HepG2 (cell line): Measurements from ENCODE around the gene HOXA9. TPM values are rescaled to one million over a fixed set of nuclear protein-coding genes. Genes with fewer than 3 reads are reported as not detected.
A peak's percentile ranks its signal among the peaks of the same experiment; 100 is the strongest.

Source experiments
- ATAC-seq: fragments of 200-7000 bp; cut with Tn5 transposase; 3 replicates; pipeline ENCODE4 v1.9.1; 2020; ENCODE audit warnings: mild to moderate bottlenecking, moderate library complexity
- BruUV-seq: library from RNA; stranded (reverse); fragments of 400-500 nt; replicated peaks from 2 replicates; lab custom pipeline; 2021; lab: Mats Ljungman, UMichigan
- CTCF ChIA-PET: fragments of 300-600 bp; formaldehyde crosslinking; extraction: SDS; loops from one replicate; lab custom pipeline; 2021; ENCODE audit warnings: low total read pairs, inconsistent platforms, low intra/inter-chr PET ratio; lab: Yijun Ruan, JAX
- POLR2A ChIA-PET: fragments of 350-600 bp; sonication (Branson Sonifier 250); formaldehyde crosslinking; loops from one replicate; lab custom pipeline; 2020; ENCODE audit warnings: antibody characterized with exemption, inconsistent platforms; lab: Yijun Ruan, JAX
- DNase-seq: peaks from one replicate; pipeline ENCODE4 v3.0.0-alpha.2; 2015; ENCODE audit warnings: low spot score
- FAIRE-seq: peaks from 3 replicates; lab custom pipeline; 2011; peaks lifted over from hg19 to GRCh38; lab: Jason Lieb, UNC
- H2AFZ ChIP-seq: one replicate; pipeline ENCODE4 v1.6.1; 2011; ENCODE audit warnings: low read length, inconsistent platforms
- H3K27ac ChIP-seq: fragments of 300-600 bp; 3 replicates; pipeline ENCODE4 v1.8.0; 2011; ENCODE audit warnings: mixed run types, mild to moderate bottlenecking, mixed read lengths, low read length, inconsistent platforms; ENCODE audit not compliant: insufficient read depth; ENCODE audit errors: extremely low read length
- H3K27me3 ChIP-seq, 2 experiments: fragments of 200-600 bp in 1 of 2; 2 replicates in 1 of 2; 3 replicates in 1 of 2; pipeline versions ENCODE4 v1.6.0 to v1.8.0; 2011; ENCODE audit warnings: low read length in 2 of 2, mild to moderate bottlenecking in 2 of 2, moderate library complexity in 2 of 2, inconsistent platforms in 1 of 2; ENCODE audit not compliant: insufficient read depth in 2 of 2, control insufficient read depth in 1 of 2
- H3K36me3 ChIP-seq, 2 experiments: fragments of 200-600 bp in 1 of 2; replicated peaks in 1 of 2; 2 replicates in 1 of 2; 3 replicates in 1 of 2; pipeline versions ENCODE4 v1.5.1 to v1.8.0; 2011; ENCODE audit warnings: low read length in 2 of 2, inconsistent platforms in 1 of 2; ENCODE audit not compliant: insufficient read depth in 2 of 2, control insufficient read depth in 1 of 2
- H3K4me1 ChIP-seq: 2 replicates; pipeline ENCODE4 v1.5.1; 2012; ENCODE audit warnings: low read length, inconsistent platforms; ENCODE audit not compliant: insufficient read depth
- H3K4me2 ChIP-seq: 2 replicates; pipeline ENCODE4 v1.6.0; 2011; ENCODE audit warnings: low read depth, low read length, inconsistent platforms
- H3K4me3 ChIP-seq, 3 experiments: fragments of 200-600 bp in 1 of 3; sonication (generic), shearing (Covaris generic) in 1 of 3; replicated peaks in 1 of 3; 2 replicates each; pipeline ENCODE4 v1.5.1; 2011 to 2016; ENCODE audit warnings: low read length in 3 of 3, inconsistent platforms in 2 of 3, low read depth in 2 of 3, mild to moderate bottlenecking in 2 of 3, control low read depth in 1 of 3, mixed read lengths in 1 of 3; ENCODE audit not compliant: insufficient read depth in 1 of 3
- H3K79me2 ChIP-seq: one replicate; pipeline ENCODE4 v1.6.1; 2011; ENCODE audit warnings: low read length, inconsistent platforms; ENCODE audit not compliant: insufficient read depth
- H3K9ac ChIP-seq: 2 replicates; pipeline ENCODE4 v1.6.0; 2011; ENCODE audit warnings: mild to moderate bottlenecking, low read depth, low read length, inconsistent platforms; ENCODE audit not compliant: insufficient read depth
- H3K9me3 ChIP-seq: 2 replicates; pipeline ENCODE4 v1.5.1; 2012; ENCODE audit warnings: mild to moderate bottlenecking, low read length
- H4K20me1 ChIP-seq: 2 replicates; pipeline ENCODE4 v1.6.0; 2011; ENCODE audit warnings: inconsistent platforms, mild to moderate bottlenecking, low read length, moderate library complexity; ENCODE audit not compliant: insufficient read depth
- HNRNPLL ChIP-seq: fragments of 200-400 bp; formaldehyde crosslinking; IDR thresholded peaks from 2 replicates; pipeline ENCODE4 v1.6.1; 2017; ENCODE audit warnings: mild to moderate bottlenecking, low read depth, low read length; ENCODE audit not compliant: poor library complexity, severe bottlenecking
- MIER2 ChIP-seq: IDR thresholded peaks from 2 replicates; pipeline ENCODE4 v1.6.1; 2016; ENCODE audit warnings: missing biosample characterization, missing genetic modification reagents
- ZMAT3 ChIP-seq: sonication (generic); formaldehyde crosslinking; conservative IDR thresholded peaks from 2 replicates; pipeline ENCODE4 v1.7.0; 2021; ENCODE audit warnings: missing genetic modification reagents
- ZNF615 ChIP-seq: sonication (generic); formaldehyde crosslinking; IDR thresholded peaks from 2 replicates; pipeline ENCODE4 v1.5.0; 2020; ENCODE audit warnings: mild to moderate bottlenecking, missing genetic modification reagents, borderline replicate concordance
- ZNF800 ChIP-seq: sonication (generic); formaldehyde crosslinking; IDR thresholded peaks from 2 replicates; pipeline ENCODE4 v1.4.0; 2020; ENCODE audit warnings: missing genetic modification reagents
- WGBS: methylation state at CpG from one replicate; pipeline ENCODE4 v1.1.6; 2017; ENCODE audit warnings: low lambda C conversion rate; 5-methylcytosine and 5-hydroxymethylcytosine counted together
- in situ Hi-C: cut with HindIII; loops from 2 replicates; pipeline ENCODE4 v1.10.0; 2017; ENCODE audit warnings: low pct_unique_long_range_greater_than_20kb; ENCODE audit not compliant: extremely low pct_ligation_motif_present
- intact Hi-C: fragments of 100-400 bp; cut with micrococcal nuclease; formaldehyde crosslinking; loops from one replicate; pipeline ENCODE4 v1.10.0; 2022; ENCODE audit not compliant: unreplicated experiment
- polyA plus RNA-seq, 8 experiments: library from polyadenylated mRNA; depleted of rRNA in 3 of 8; stranded (reverse) in 7 of 8; unstranded in 1 of 8; fragments of >200 nt; fragmentation: Illumina TruSeq in 4 of 8; extraction: Trizol in 4 of 8; gene quantifications; 2 replicates each; pipeline versions ENCODE4 v1.2.1 to v1.2.3, GENCODE V29; 2011 to 2016; ENCODE audit warnings: low read depth in 4 of 8, missing spikeins in 1 of 8, mixed read lengths in 1 of 8; ENCODE audit not compliant: insufficient read depth in 1 of 8
- total RNA-seq, 5 experiments: library from RNA; depleted of rRNA; stranded (reverse); fragments of >200 nt; fragmentation: Illumina TruSeq; extraction: Trizol; gene quantifications; 2 replicates each; pipeline ENCODE4 v1.2.3, GENCODE V29; 2016; ENCODE audit warnings: low read depth in 1 of 5
- TF ChIP-seq, protein P1 (sequence below): IDR thresholded peaks from 2 replicates; pipeline ENCODE4 v1.6.1; 2018; ENCODE audit warnings: missing genetic modification reagents
- TF ChIP-seq, protein P2 (sequence below), 2 experiments: fragments of 450-650 bp in 1 of 2; sonication (generic) in 1 of 2; formaldehyde crosslinking in 1 of 2; IDR thresholded peaks; 2 replicates each; pipeline versions ENCODE4 v1.6.1 to v1.8.0; 2016 to 2022; ENCODE audit warnings: antibody characterized with exemption in 1 of 2, mild to moderate bottlenecking in 1 of 2, missing genetic modification reagents in 1 of 2

Gene HOXA9
- total and polyA plus RNA-seq, 2 of the 13 experiments (the other 11 are each of a cell fraction or from before 2014, with no cell fraction given) = not detected

- TF ChIP-seq, protein P1, sequence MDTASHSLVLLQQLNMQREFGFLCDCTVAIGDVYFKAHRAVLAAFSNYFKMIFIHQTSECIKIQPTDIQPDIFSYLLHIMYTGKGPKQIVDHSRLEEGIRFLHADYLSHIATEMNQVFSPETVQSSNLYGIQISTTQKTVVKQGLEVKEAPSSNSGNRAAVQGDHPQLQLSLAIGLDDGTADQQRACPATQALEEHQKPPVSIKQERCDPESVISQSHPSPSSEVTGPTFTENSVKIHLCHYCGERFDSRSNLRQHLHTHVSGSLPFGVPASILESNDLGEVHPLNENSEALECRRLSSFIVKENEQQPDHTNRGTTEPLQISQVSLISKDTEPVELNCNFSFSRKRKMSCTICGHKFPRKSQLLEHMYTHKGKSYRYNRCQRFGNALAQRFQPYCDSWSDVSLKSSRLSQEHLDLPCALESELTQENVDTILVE = no peak
- TF ChIP-seq MIER2 = no peak
Measured at GRCh38 chr7:27155816-27156507, 9.4 kb downstream of the HOXA9 start (continued).

- POLR2A ChIA-PET = no interaction called here
- Histone ChIP-seq H3K36me3 (no peaks in the 10 kb centered on the region), H4K20me1 (no peaks in the 10 kb centered on the region), H3K27ac (no peak overlapping the region), H3K9ac (no peak overlapping the region), H3K79me2 (no peaks in the 10 kb centered on the region), H3K4me1 (peaks cover 30% of the 10 kb centered on the region), H2AFZ (no peak overlapping the region), H3K4me3 (peak overlapping the region in 1 of 3 experiments; percentile 14; a peak in 2 of 6 replicates), H3K27me3 (peaks cover 6 to 61% of the 10 kb centered on the region in 2 experiments), H3K4me2 (peak overlapping the region; percentile 52), H3K9me3 (no peaks in the 10 kb centered on the region)
- intact Hi-C loops (no loop called here), in situ Hi-C loops (loop anchor here (5.0 to 25.0 kb wide), 2 partner anchors 788 to 1068 kb away; no protein-coding TSS in a partner anchor)
- FAIRE-seq (no peak), ATAC-seq (no peak), DNase-seq (no peak)
- BruUV-seq = no TSS peak
- WGBS = 47% methylated on average over 34 of the region's 48 CpGs
- CTCF ChIA-PET = no interaction called here
- TF ChIP-seq ZNF615 (CRISPR knock-in tag) (no peak), ZNF800 (CRISPR knock-in tag) (0 out of 2 replicates have a peak, but pooled peaks have one; percentile 35), ZMAT3 (CRISPR knock-in tag) (no peak), HNRNPLL (peak; percentile 15)
- TF ChIP-seq, protein P2, sequence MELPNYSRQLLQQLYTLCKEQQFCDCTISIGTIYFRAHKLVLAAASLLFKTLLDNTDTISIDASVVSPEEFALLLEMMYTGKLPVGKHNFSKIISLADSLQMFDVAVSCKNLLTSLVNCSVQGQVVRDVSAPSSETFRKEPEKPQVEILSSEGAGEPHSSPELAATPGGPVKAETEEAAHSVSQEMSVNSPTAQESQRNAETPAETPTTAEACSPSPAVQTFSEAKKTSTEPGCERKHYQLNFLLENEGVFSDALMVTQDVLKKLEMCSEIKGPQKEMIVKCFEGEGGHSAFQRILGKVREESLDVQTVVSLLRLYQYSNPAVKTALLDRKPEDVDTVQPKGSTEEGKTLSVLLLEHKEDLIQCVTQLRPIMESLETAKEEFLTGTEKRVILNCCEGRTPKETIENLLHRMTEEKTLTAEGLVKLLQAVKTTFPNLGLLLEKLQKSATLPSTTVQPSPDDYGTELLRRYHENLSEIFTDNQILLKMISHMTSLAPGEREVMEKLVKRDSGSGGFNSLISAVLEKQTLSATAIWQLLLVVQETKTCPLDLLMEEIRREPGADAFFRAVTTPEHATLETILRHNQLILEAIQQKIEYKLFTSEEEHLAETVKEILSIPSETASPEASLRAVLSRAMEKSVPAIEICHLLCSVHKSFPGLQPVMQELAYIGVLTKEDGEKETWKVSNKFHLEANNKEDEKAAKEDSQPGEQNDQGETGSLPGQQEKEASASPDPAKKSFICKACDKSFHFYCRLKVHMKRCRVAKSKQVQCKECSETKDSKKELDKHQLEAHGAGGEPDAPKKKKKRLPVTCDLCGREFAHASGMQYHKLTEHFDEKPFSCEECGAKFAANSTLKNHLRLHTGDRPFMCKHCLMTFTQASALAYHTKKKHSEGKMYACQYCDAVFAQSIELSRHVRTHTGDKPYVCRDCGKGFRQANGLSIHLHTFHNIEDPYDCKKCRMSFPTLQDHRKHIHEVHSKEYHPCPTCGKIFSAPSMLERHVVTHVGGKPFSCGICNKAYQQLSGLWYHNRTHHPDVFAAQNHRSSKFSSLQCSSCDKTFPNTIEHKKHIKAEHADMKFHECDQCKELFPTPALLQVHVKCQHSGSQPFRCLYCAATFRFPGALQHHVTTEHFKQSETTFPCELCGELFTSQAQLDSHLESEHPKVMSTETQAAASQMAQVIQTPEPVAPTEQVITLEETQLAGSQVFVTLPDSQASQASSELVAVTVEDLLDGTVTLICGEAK (IDR thresholded peaks at IDR 0.05) = no peak
- TF ChIP-seq, protein P2 (CRISPR knock-in tag; IDR thresholded peaks at IDR 0.05) = no peak
Measured at GRCh38 chr7:27154901-27155815, 10.2 kb downstream of the HOXA9 start.
